Choroid plexus epithelial cell (primary cell): ENCODE measurements around the gene NEK2.
"Not testable (repeated sequence)": the region's sequence is repeated elsewhere in the genome, so short reads cannot be mapped to it uniquely, and the experiment has no call there.

Source experiments
- DNase-seq: peaks from one replicate; pipeline ENCODE4 v3.0.0-alpha.2; 2010; ENCODE audit warnings: low read depth
- H3K4me3 ChIP-seq: 2 replicates; pipeline ENCODE4 v1.5.1; 2011; ENCODE audit warnings: low read depth, mild to moderate bottlenecking, control low read depth, low read length, moderate library complexity
- TF ChIP-seq, protein P1 (sequence below): conservative IDR thresholded peaks from 2 replicates; pipeline ENCODE4 v1.5.1; 2011; ENCODE audit warnings: low read depth, mild to moderate bottlenecking, control low read depth, inconsistent platforms, low read length, moderate library complexity

The NEK2 gene

DNA sequence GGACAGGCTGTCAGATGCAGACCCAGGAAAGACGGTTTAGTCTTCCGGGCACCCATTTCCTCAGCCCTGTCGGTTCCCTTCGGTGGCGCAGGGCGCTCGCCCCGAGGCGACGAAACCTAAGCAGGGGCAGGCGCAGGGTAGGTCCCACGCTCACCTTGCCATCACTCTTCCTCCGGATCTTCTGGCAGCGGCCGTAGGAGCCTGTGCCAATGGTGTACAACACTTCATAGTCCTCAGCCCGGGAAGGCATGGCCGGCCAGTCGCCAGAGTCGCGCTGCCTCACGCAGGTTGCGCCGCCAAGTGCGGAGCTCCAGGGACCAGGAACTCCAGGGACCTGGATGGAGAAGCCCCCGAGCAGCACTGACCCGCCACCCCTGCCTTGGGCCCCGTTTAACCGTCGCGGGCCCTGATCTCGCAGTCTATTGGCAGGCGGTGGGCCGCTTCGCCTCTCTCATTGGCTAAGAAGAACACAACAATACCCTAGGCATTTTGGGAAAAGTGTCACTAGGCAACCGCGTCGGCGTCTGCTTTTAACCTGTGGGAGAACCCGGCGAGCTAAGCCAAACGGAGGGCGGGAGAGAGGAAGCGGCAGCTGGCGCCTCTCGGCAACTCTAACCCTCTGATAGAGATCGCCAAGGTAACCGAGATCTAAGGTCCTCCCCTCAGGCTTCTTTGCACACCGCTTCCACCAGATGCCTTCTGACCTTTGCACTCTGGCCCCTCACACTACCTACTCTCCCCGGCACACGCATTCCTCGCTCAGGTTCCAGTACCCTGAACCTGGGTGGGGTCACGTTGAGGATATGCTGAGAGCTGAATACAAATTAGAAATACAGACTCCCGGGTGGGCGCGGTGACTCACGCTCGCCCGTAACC, at the start of gene NEK2:
Gene NEK2, minus strand, starts transcription at position 392 of the 876 bp plus-strand sequence. Its CDS starts 142 bp downstream, at position 250.
- H3K4me3 ChIP-seq: peak within 1 kb of the TSS; percentile 74
- peak; percentile 93 for DNase-seq
- TF ChIP-seq, protein P1, sequence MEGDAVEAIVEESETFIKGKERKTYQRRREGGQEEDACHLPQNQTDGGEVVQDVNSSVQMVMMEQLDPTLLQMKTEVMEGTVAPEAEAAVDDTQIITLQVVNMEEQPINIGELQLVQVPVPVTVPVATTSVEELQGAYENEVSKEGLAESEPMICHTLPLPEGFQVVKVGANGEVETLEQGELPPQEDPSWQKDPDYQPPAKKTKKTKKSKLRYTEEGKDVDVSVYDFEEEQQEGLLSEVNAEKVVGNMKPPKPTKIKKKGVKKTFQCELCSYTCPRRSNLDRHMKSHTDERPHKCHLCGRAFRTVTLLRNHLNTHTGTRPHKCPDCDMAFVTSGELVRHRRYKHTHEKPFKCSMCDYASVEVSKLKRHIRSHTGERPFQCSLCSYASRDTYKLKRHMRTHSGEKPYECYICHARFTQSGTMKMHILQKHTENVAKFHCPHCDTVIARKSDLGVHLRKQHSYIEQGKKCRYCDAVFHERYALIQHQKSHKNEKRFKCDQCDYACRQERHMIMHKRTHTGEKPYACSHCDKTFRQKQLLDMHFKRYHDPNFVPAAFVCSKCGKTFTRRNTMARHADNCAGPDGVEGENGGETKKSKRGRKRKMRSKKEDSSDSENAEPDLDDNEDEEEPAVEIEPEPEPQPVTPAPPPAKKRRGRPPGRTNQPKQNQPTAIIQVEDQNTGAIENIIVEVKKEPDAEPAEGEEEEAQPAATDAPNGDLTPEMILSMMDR: no peak

DNA sequence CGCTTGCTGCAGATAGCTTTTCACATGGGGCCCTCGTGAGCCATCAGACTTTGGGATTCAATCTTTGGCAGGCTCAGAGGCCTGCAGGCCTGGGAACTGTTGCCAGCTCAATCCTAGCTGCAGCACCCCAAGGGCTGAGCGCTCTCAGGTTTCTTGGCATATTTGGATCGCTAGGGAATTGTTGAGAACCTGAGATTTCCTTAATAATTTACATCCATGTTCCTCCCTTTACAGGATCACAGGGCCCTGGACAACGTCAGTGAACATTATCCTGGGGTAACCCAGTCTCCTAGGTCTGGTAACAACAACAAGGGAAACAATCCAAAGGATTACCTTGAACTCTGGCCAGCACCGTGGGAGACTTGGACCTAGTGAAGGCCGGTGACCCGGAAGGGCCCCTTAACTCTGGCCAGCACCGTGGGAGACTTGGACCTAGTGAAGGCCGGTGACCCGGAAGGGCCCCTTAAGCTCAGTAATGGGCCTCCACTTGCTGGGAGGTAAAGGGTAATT, 49.3 kb upstream of the NEK2 start:
- DNase-seq: peak; percentile 22

DNA sequence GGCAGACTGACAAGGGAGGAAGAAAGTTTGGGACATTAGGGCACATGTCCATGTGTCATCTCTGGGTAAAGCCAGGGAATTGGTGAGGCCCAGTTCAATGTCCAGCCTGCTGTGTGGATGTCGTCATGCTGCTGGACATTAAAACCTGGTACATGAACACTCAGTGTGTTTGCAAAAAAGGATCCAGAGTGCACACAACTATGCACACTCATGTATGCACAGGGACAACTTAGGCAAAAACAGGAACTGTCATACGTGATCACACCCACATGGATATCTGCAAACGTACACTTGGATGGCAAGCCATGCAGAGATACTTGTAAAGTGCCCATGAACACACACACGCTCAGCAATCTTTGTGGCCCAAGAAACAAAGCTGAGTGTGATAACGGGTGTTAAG, 47.9 kb upstream of the NEK2 start:
- TF ChIP-seq, protein P1: no peak
- H3K4me3 ChIP-seq: no peak overlapping the region
- DNase-seq: no peak

More for the DNA sequence above, 49.3 kb upstream of the NEK2 start:
- TF ChIP-seq, protein P1: no peak
- no peak overlapping the region for H3K4me3 ChIP-seq

DNA sequence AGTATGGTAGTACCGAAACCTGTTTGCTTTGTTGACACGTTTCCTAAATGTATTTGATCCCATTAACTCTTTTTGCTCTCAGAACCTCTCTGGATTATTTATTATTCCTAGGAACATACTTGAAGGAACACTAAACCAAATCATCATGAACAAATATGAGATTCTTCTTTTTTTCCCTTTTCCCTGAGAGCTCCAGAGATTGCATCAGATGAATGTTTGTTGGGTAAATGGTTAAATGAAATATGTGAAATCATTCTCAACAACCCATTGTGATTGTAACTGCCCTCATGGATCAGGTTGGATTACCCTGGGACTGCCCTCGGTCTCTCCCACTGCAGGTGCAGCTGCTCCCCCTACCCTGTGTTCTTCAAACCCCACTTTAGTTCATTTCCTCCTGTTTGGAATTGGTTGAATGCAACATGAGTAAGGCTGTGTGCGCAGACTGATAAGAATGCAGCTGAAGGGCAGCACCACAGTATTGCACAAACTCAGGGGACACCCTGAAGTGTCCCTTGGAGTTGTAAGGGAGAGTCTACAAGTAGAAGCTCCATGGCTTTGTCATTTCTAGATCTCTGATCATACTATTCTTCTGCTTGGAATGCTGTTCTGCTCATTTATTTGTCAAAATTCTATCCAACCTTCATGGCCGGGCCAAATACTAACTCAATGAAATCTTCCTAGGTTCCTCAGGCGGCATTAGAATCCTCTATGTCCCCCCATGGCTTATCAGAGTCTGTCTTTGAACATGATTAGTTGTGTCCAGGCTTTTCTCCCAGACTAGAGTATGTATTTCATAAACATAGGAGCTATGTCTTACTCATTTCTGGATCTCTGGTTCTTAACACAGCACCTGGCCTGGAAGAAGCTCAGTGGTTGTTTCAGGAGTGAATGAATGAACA, 47.1 kb upstream of the NEK2 start:
- no peak overlapping the region for H3K4me3 ChIP-seq
- DNase-seq: no peak
- TF ChIP-seq, protein P1: no peak

DNA sequence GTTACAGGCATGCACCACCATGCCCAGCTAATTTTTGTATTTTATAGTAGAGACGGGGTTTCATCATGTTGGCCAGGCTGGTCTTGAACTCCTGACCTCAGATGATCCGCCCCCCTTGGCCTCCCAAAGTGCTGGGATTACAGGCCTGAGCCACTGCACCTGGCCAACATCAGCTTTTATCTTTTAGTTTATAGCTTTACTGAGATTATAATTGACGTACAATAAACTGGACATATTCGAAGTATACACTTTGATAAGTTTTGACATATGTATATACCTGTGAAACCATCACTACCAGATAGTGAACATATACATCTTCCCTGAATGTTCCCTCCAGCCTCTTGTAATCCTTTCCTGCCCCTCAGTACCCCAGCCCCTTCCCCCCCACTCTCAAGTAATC, 41.1 kb upstream of the NEK2 start:
- not testable (repeated sequence) for DNase-seq, H3K4me3 ChIP-seq

DNA sequence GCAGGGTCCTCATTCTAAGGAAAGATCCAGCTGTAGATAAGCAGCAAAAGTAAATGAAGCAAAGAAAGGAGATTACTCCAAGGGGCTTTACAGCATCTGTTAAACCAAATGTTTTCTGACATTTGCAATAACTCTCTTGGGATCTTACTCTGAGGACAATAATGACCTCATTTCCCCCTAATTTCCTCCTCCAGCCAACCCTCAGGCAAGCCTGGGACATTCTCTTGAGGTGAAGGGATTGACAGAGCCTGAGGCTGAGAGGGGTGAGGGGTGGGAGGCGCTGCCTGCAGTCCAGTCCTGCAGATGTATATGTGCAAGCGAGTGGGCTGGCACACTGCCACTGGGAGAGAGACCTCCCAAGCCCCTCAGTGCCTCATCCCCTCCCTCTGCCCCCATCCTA, 40.5 kb upstream of the NEK2 start:
- TF ChIP-seq, protein P1: no peak
- H3K4me3 ChIP-seq: no peak overlapping the region
- no peak for DNase-seq

GRCh38 chr1:211714154-211714553, 38.7 kb upstream of the NEK2 start:
- TF ChIP-seq, protein P1: no peak
- H3K4me3 ChIP-seq: no peak overlapping the region
- DNase-seq: no peak
